Endometrial microvascular endothelial cells (primary cell): ENCODE measurements around the gene CPEB3. TPM values are rescaled to one million over a fixed set of nuclear protein-coding genes. Genes with fewer than 3 reads are reported as not detected.
"Not testable (repeated sequence)": the region's sequence is repeated elsewhere in the genome, so short reads cannot be mapped to it uniquely, and the experiment has no call there.

Experiments
- in situ Hi-C: cut with HindIII; loops from 2 replicates; pipeline ENCODE4 v1.10.0; 2017; ENCODE audit warnings: low sequenced_read_pairs, low pct_unique_long_range_greater_than_20kb; ENCODE audit errors: inconsistent ontology term
- total RNA-seq: library from RNA; depleted of rRNA; stranded (reverse); fragments of >200 nt; gene quantifications from one replicate; pipeline ENCODE4 v1.2.3, GENCODE V29; 2015; ENCODE audit errors: inconsistent ontology term

The CPEB3 gene
- 0.37 TPM for total RNA-seq

DNA sequence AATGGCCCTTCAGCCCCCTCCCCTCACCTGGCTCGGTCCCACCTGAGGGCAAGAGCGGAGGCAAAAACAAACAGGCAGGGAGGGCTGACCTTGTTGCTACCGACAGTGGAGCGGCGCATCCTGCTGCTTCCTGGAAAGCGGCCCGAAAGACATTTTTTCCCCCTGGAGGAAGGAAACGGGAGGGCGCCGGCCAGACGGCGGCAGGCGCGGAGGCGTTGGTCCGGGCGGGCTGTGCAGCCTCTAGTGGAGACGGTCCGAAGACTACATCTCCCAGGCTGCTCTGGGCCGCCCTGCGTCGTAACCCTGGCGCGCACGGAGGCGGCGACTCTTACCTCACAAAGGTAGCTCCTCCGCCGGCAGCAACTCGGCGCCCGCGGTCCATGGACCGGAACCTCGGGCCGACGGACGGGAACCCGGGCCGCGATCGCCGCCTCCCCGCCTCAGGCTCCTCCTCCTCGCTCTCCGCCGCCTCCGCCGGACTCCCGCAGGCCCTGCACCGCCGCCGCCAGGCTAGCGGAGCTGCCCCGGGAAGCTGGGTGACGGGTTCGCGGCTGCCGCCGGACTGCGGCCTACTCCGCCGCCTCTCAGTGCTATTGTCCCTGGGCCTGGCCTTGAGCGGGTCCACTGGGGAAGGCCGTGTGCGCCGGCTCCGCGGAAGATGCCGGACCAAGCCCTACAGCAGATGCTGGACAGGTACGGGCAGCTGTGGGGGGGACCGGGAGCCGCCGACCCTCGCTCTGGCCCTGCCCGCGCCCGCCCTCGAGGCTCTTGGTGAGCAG is at the start of gene CPEB3, which contains the start of gene MARCHF5:
CPEB3 (minus strand) TSS at position 242 of the 779 bp plus-strand sequence. CDS start 50,728 bp downstream, outside the sequence.
MARCHF5 (plus strand) TSS at position 331 of the 779 bp plus-strand sequence; CDS start at position 659, 328 bp downstream.
- in situ Hi-C loops, result no loop called here

DNA sequence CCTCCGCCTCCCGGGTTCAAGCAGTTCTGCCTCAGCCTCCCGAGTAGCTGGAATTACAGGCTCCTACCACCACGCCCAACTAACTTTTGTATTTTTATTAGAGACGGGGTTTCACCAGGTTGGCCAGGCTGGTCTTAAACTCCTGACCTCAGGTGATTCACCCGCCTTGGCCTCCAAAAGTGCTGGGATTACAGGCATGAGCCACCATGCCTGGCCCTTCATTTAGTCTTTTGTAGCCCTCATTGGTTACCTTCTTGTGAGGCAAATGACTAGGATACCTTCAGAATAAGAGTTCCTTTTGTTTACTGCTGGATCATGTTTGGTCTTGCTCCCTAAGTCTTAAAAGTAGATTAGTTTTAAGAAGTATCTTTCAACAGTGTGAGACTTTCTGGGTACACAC is 39.0 kb upstream of the CPEB3 start:
- in situ Hi-C loops, result not testable (repeated sequence)

- in situ Hi-C loops, result no loop called here
Measured at GRCh38 chr10:92328993-92329392, 38.1 kb upstream of the CPEB3 start.

GRCh38 chr10:92327445-92328433 is 36.9 kb upstream of the CPEB3 start:
- in situ Hi-C loops, result no loop called here

DNA sequence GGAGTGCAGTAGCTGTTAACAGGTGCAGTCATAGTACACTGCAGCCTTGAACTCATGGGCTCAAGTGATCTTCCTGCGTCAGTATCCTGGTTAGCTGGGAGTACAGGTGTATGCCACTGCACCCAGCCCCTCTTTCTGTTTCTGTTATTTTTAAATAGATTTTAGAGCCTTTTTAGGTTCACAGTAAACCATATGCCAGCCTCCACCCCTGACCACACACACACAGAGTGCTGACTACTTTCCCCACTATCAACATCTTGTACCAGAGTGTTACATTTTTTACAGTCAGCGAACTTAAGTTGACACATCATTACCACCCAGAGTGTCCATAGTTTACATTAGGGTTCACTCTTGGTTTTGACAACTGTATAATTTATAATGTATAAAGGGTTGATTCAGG is 32.2 kb upstream of the CPEB3 start:
- in situ Hi-C loops, result no loop called here

DNA sequence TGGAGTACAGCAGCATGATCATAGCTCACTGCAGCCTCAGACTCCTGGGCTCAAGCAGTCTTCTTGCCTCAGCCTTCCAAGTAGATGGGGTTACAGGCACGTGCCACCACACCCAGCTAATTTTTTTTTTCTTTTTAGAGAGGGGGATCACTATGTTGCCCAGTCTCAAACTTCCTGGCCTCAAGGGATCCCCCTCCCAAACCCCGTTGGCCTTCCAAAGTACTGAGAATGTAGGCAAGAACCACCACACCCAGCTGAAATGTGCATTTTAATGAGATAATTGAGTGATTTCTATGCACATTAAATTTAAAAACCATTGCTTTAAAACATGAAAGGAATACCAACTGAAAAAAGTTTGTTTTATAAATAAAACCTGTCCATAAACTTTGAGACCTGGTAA is 25.7 kb upstream of the CPEB3 start:
- in situ Hi-C loops, result no loop called here

GRCh38 chr10:92313750-92314149 is 22.9 kb upstream of the CPEB3 start:
- in situ Hi-C loops, result no loop called here

GRCh38 chr10:92309272-92309671 is 18.4 kb upstream of the CPEB3 start:
- in situ Hi-C loops, result no loop called here

DNA sequence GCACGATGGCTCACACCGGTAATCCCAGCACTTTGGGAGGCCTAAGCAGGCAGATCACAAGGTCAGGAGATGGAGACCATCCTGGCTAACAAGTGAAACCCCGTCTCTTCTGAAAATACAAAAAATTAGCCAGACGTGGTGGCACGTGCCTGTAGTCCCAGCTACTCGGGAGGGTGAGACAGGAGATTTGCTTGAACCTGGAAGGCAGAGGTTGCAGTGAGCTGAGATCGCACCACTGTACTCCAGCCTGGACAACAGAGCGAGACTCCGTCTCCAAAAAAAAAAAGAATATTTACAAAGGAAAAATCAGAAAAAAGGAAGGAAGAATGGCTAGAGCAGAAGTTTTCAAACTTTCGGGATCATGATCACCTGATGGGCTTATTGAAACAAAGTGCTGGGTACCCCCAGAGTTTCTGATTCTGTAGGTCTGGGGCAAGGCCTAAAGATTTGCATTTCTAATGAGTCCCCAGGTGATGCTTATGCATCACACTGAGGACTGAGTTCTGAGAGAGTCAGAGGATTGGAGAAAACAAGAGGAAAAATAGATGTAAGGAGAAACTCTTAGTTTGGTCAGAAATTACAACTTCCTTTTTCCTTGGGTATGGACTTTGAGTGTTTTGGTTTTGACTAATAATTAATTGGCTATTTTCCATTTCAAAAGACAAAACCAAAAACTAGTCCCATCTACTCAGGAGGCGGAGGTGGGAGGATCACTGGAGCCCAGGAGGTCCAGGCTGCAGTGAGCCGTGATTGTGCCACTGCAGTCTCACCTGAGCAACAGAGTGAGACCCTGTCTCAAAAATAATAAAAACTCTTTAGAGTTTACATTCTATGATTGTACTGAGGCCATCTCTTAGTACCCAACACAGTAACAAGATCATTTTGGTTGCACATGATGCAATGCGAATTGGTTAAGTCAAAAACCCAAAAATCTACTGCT is 14.5 kb upstream of the CPEB3 start:
- in situ Hi-C loops, result no loop called here

DNA sequence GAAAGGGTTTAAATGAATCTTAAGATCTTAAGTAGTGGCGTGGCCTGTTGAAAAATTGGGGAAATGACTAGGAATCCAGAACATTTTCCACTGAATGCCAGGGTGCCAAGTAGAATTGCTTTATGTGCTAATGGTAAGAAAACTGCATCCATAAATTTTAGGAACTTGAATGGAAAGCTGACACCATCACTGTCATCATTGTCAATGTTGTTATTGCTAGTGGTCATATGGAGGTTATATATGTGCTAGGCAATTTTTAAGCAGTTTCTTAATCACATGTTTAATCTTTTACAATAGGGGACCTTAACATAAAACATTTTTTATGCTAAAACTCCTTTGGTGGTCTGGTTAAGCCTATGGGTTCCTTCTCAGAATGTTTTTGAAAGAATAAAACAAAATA is 13.2 kb upstream of the CPEB3 start:
- in situ Hi-C loops, result no loop called here

DNA sequence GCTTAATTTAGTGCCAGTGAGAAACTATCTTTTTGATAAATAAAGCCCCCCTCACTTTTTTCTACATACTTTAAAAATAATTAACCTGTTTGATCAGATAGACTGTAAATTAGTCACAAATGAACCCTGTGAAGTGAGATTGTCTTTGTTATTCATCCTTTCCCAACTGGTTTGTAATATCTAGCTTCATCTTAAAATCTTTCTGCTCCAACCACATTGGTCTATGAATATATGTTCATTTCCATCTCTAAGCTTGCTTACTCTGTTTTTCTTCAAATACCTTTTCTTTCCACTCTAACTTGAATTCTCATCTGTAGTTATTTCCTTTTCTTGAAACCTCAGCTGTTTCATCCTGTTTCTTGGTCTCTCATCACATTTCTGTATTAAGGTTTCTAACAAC is 12.2 kb upstream of the CPEB3 start:
- in situ Hi-C loops, result no loop called here

- in situ Hi-C loops, result no loop called here
Measured at GRCh38 chr10:92298487-92298886, 7.6 kb upstream of the CPEB3 start.

DNA sequence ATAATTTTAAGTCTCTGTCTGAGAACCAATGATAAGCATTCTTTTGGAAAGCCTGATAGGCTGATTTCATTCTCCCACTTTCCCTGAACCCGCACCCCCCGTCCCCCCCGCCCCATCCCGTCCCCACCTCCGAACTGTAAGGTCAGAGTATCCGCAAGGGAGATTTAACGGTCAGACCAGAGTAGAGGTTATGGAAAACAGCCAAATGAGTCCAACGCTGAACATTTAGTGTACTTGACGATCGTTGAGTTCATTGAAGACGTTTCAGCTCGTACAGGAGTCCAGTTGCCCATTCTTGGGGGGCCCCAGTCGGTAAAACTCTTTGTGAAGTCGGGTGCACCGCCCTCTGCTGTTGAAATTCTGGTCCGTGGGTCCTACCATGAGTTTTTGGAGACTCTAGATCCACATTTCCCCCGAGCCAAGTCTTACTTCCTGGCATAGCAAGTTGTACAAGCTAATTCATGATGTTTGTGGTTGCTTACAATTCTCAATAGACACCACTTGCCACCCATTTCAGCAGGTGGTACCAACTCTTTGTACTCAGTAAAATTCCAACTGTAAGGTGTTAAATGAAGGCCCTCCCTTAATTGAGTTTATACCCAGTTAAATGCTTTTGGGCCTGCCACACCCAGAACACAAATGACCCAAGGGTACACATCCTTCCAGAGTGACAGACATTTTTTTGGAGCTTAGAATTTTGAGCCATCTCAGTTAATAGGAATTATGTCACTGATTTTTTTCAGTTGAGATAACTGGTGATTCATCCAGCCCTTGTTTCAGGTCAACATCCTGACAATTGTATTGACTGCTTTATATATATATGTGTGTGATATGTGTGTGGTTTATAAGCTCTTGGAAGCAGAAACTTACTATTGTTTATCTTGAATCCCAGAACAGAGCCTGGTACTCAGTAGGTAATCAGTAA is 1.3 kb upstream of the CPEB3 start:
- in situ Hi-C loops, result no loop called here

DNA sequence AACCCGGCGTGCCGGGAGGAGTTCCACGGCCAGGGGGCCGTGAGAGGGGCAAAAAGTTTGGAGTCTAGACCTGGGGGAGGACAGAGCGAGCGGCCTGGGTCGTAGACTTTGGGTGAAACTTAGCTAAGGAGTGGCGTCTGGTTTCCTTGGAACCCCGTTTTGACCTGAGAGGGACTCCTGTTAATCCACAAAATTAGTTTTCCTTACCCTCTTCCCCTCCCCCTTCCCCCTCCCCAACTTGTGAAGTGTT is 663 bp upstream of the CPEB3 start:
- in situ Hi-C loops, result no loop called here

- in situ Hi-C loops, result no loop called here
Measured at GRCh38 chr10:92290076-92290836, 622 bp downstream of the CPEB3 start.

GRCh38 chr10:92284112-92284704 is 6.7 kb downstream of the CPEB3 start:
- in situ Hi-C loops, result no loop called here
